Purkinje cell (primary cell): Measurements from ENCODE around the gene ICE1. TPM values are rescaled to one million over a fixed set of nuclear protein-coding genes. Genes with fewer than 3 reads are reported as not detected.

Source experiments
- polyA plus RNA-seq: library from polyadenylated mRNA; unstranded; fragments of >200 nt; fragmentation: Nextera tagmentation; gene quantifications from 2 replicates; pipeline ENCODE4 v1.2.1, GENCODE V29; 2014

The ICE1 gene, protein sequence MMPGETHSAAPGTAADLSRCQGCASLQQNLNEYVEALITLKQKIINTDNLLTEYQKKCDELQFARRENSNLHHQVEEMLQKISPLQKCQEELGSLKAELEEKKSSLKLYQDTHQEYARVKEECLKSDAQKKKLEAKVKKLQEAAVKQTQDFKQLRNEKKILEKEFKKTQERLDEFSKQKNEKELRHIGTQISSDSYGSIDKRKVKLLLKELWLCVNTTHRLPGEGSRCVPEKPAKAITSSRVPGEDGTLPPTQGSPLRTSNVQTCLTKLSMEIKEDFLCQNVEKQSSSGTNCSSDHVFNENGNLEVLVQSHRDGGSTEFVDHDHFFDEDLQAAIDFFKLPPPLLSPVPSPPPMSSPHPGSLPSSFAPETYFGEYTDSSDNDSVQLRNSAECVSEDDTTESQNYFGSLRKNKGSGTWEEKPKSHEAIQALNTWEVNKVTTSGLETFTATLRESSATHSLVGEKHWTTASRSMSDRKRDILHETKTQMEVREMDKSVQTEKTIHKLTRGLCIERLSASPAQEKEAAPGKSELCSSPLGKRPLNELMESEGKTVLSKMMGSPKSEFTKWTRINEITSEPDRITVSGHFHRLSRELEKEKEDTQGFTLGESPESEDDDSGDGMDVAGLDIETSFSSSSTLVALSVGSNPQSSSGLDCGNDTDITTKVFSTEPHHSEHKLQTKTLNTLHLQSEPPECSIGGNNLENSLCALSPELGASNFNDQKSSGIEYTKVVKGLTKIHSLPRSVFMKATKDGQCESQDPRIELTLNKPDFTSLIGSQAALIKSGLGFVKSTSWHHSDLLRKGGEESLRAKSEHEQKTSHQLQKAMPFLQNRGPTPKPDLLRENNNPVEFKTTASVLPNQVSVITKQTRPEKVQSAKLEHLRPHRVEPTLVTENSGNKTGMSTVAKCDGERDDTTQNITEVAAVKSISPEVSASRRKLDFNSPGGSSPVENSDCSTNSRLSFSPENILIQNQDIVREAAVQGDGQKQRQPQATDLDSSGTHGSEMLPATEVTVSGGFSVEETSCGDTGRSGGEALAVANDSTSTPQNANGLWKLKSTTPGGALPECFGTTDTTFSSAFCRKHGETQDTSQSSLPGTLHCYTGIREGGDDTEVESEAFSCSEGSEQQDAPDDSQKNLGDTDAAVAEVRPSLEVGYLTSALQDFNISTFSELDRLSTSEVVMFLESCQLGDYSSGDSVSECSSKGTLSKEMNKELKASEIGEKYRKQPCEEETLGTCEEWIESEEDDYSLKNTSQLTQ (N-terminal part only)
- 6.4 and 8.4 TPM in 2 replicates for polyA plus RNA-seq

GRCh38 chr5:5421961-5422818 lies at the start of gene ICE1:
TSS of gene ICE1 (plus strand) at chr5:5422677. CDS start at chr5:5422916, 239 bp downstream.

